Nephron (organoid): ENCODE data around the gene BIRC7.

Experiments
- H3K27ac Mint-ChIP-seq, 3 experiments: 2 replicates each; pipeline ENCODE4 v1.8.0; 2020; ENCODE audit warnings: mixed read lengths in 3 of 3, mild to moderate bottlenecking in 2 of 3, moderate library complexity in 1 of 3
- H3K27me3 Mint-ChIP-seq: 2 replicates; pipeline ENCODE4 v1.8.0; 2021; ENCODE audit warnings: low read depth, mild to moderate bottlenecking, moderate library complexity, mixed read lengths
- H3K36me3 Mint-ChIP-seq: 2 replicates; pipeline ENCODE4 v1.8.0; 2020; ENCODE audit warnings: low read depth, mixed read lengths
- H3K4me1 Mint-ChIP-seq: 2 replicates; pipeline ENCODE4 v1.8.0; 2020; ENCODE audit warnings: mixed read lengths
- H3K4me3 Mint-ChIP-seq, 3 experiments: 2 replicates each; pipeline ENCODE4 v1.8.0; 2020; ENCODE audit warnings: mild to moderate bottlenecking in 3 of 3, mixed read lengths in 3 of 3, moderate library complexity in 2 of 3
- H3K9me3 Mint-ChIP-seq: 2 replicates; pipeline ENCODE4 v1.8.0; 2020; ENCODE audit warnings: mixed read lengths
- TF ChIP-seq, protein P1 (sequence below), 3 experiments: fragments of 200-600 bp; sonication (generic); IDR thresholded peaks; one replicate each; pipeline ENCODE4 v1.5.0; 2021; ENCODE audit warnings: antibody characterized with exemption in 3 of 3; ENCODE audit not compliant: unreplicated experiment in 3 of 3

Gene BIRC7

DNA sequence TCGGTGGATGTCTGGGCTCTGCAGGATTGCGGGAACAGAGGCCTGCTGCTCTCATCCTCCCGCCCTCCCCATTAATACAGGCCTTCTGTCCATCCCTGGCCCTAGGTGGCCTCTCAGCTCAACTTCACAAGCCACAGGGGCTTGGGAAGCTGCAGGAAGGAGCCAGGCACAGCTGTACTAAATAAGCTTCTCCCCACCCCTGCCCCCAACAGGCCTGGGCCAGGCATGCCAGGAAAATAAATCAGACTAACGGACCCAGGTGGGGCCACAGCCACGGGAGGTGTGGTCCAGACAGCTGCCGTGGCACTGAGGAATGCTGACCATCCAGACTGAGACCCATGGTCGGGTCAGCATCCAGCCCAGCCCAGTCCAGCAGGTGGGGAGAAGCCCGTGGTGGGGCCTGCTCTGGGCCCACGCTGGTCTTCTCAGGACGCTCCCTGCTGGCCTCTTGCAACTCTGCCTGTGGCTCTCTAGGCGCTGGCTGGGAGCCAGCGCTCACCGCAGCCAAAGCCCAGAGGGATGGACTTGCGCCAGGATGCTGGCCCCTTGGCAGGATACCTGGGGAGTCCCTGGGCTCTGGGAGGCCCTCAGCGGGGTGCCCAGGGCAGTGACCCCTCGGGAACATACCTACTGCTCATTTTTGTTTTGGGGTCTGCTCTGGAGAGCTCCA lies 11.2 kb upstream of the BIRC7 start:
- Mint-ChIP-seq H3K36me3 (no peaks in the 10 kb centered on the region), H3K27ac (peak overlapping the region in 2 of 3 experiments; percentile 68 to 74), H3K9me3 (no peaks in the 10 kb centered on the region), H3K4me1 (peaks cover 26% of the 10 kb centered on the region), H3K27me3 (peaks cover 29% of the 10 kb centered on the region), H3K4me3 (no peak overlapping the region)
- TF ChIP-seq, protein P1, sequence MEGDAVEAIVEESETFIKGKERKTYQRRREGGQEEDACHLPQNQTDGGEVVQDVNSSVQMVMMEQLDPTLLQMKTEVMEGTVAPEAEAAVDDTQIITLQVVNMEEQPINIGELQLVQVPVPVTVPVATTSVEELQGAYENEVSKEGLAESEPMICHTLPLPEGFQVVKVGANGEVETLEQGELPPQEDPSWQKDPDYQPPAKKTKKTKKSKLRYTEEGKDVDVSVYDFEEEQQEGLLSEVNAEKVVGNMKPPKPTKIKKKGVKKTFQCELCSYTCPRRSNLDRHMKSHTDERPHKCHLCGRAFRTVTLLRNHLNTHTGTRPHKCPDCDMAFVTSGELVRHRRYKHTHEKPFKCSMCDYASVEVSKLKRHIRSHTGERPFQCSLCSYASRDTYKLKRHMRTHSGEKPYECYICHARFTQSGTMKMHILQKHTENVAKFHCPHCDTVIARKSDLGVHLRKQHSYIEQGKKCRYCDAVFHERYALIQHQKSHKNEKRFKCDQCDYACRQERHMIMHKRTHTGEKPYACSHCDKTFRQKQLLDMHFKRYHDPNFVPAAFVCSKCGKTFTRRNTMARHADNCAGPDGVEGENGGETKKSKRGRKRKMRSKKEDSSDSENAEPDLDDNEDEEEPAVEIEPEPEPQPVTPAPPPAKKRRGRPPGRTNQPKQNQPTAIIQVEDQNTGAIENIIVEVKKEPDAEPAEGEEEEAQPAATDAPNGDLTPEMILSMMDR (IDR thresholded peaks at IDR 0.05; ENCODE audit: unreplicated experiment in 3 of 3) = peak in 2 of 3 experiments; percentile 28 to 30

DNA sequence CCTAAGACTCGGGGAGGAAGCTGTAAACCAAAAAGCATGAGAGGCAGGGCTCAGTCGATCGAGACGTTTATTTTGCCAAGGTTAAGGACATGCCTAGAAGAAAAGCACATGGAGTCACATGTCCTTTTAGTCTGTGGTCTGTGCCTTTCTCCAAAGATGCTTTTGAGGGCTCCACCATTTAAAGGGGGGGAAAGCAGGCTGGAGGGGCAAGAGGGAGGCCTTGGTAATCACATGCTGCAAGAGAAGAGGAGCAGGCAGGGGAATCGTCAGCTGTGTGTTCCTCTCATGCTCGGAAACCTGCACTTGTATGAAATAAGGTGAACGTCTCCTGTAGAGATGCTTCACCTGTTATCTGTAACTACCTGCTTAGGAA lies 10.6 kb upstream of the BIRC7 start:
- H3K9me3 Mint-ChIP-seq = no peaks in the 10 kb centered on the region

GRCh38 chr20:63226042-63226943 lies 9.4 kb upstream of the BIRC7 start:
- Mint-ChIP-seq H3K4me3 (no peak overlapping the region), H3K27ac (no peak overlapping the region), H3K9me3 (no peaks in the 10 kb centered on the region), H3K27me3 (peaks cover 16% of the 10 kb centered on the region), H3K36me3 (no peaks in the 10 kb centered on the region), H3K4me1 (peaks cover 42% of the 10 kb centered on the region)
- TF ChIP-seq, protein P1 (IDR thresholded peaks at IDR 0.05; ENCODE audit: unreplicated experiment in 3 of 3) = no peak

More for the DNA sequence above, 10.6 kb upstream of the BIRC7 start:
- Mint-ChIP-seq H3K4me3 (no peak overlapping the region), H3K27me3 (peaks cover 28% of the 10 kb centered on the region), H3K27ac (peak overlapping the region in 2 of 3 experiments; percentile 68 to 74), H3K36me3 (no peaks in the 10 kb centered on the region), H3K4me1 (peaks cover 31% of the 10 kb centered on the region)
- TF ChIP-seq, protein P1 (IDR thresholded peaks at IDR 0.05; ENCODE audit: unreplicated experiment in 3 of 3) = no peak

- Mint-ChIP-seq H3K9me3 (no peaks in the 10 kb centered on the region), H3K27ac (no peak overlapping the region), H3K4me1 (peaks cover 42% of the 10 kb centered on the region), H3K36me3 (no peaks in the 10 kb centered on the region), H3K4me3 (no peak overlapping the region), H3K27me3 (peaks cover 18% of the 10 kb centered on the region)
- TF ChIP-seq, protein P1 (IDR thresholded peaks at IDR 0.05; ENCODE audit: unreplicated experiment in 3 of 3) = no peak
Measured at GRCh38 chr20:63227260-63227659, 8.4 kb upstream of the BIRC7 start.

DNA sequence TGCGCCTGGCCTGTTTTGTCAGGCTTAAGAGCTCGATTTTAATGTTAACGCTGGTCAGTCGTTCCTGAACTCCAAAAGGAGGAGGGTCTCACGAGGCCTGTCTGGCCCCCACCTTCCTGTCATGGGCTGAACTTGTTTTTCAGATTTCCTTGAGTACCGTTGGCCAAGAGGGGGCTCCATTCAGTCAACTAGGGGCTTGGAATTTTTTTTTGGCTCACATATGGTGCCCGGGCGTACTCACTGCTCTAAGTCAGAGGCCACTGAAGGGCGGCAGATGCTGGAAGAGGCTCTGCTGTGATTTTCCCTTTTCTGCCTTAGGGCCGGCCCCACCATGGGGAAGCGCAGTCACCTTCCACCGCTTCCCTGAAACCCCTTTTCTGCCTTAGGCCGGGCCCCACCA lies 6.9 kb upstream of the BIRC7 start:
- no peaks in the 10 kb centered on the region for H3K9me3 Mint-ChIP-seq
- TF ChIP-seq, protein P1 (IDR thresholded peaks at IDR 0.05; ENCODE audit: unreplicated experiment in 3 of 3) = peak in 1 of 3 experiments; percentile 7
- H3K27ac Mint-ChIP-seq = peak overlapping the region in 2 of 3 experiments; percentile 29 to 44
- H3K27me3 Mint-ChIP-seq = peaks cover 16% of the 10 kb centered on the region
- H3K36me3 Mint-ChIP-seq = no peaks in the 10 kb centered on the region
- H3K4me3 Mint-ChIP-seq = no peak overlapping the region
- peaks cover 37% of the 10 kb centered on the region for H3K4me1 Mint-ChIP-seq
